HL-60 (cell line): ENCODE measurements around the gene KRTAP5-4.

Experiments
- DNase-seq, 2 experiments: peaks; one replicate each; pipeline ENCODE4 v3.0.0-alpha.2; 2010 to 2020; ENCODE audit warnings: low read depth in 1 of 2, low spot score in 1 of 2
- H3K27ac ChIP-seq: fragments of 250-450 bp; sonication (Bioruptor Pico); replicated peaks from 2 replicates; pipeline ENCODE4 v1.5.1; 2020; ENCODE audit warnings: mild to moderate bottlenecking, moderate library complexity
- H3K27me3 ChIP-seq: fragments of 250-450 bp; sonication (Bioruptor Pico); 2 replicates; pipeline ENCODE4 v1.5.1; 2021; ENCODE audit warnings: mild to moderate bottlenecking, moderate library complexity; ENCODE audit not compliant: insufficient read depth, poor library complexity, severe bottlenecking
- H3K4me3 ChIP-seq: replicated peaks from 2 replicates; pipeline ENCODE4 v1.5.1; 2011; ENCODE audit warnings: mild to moderate bottlenecking, control low read depth, low read length; ENCODE audit not compliant: insufficient read depth
- CTCF ChIP-seq: IDR thresholded peaks from one replicate; pipeline ENCODE4 v1.5.1; 2011; ENCODE audit warnings: low read length, control low read depth, inconsistent platforms; ENCODE audit not compliant: insufficient read depth
- GABPA ChIP-seq: IDR thresholded peaks from 2 replicates; pipeline ENCODE4 v1.6.1; 2012; ENCODE audit warnings: low read depth
- POLR2AphosphoS5 ChIP-seq: IDR thresholded peaks from 2 replicates; pipeline ENCODE4 v1.6.1; 2012; ENCODE audit warnings: low read depth
- REST ChIP-seq: IDR thresholded peaks from 2 replicates; pipeline ENCODE4 v1.6.1; 2012; ENCODE audit warnings: low read depth; ENCODE audit not compliant: insufficient replicate concordance
- SPI1 ChIP-seq: IDR thresholded peaks from 2 replicates; pipeline ENCODE4 v1.6.1; 2012; ENCODE audit warnings: low read depth, mild to moderate bottlenecking, borderline replicate concordance

KRTAP5-4 gene

GRCh38 chr11:1655168-1656060 is 33.5 kb upstream of the KRTAP5-4 start:
- H3K4me3 ChIP-seq = no peak overlapping the region
- H3K27ac ChIP-seq = no peak overlapping the region
- no peak for TF ChIP-seq POLR2AphosphoS5
- TF ChIP-seq SPI1 = no peak
- no peak for TF ChIP-seq REST
- no peak for TF ChIP-seq CTCF
- TF ChIP-seq GABPA = no peak
- peaks cover 41% of the 10 kb centered on the region for H3K27me3 ChIP-seq
- DNase-seq = no peak

- TF ChIP-seq CTCF (no peak), GABPA (no peak), SPI1 (no peak), REST (no peak), POLR2AphosphoS5 (no peak)
- DNase-seq = no peak
- H3K27me3 ChIP-seq = peaks cover 33% of the 10 kb centered on the region
- H3K27ac ChIP-seq = no peak overlapping the region
- H3K4me3 ChIP-seq = no peak overlapping the region
These were observed 32.6 kb upstream of the KRTAP5-4 start for GRCh38 chr11:1654388-1655167.

- Histone ChIP-seq H3K27me3 (peaks cover 27% of the 10 kb centered on the region), H3K27ac (no peak overlapping the region), H3K4me3 (no peak overlapping the region)
- no peak for DNase-seq
- TF ChIP-seq POLR2AphosphoS5 (no peak), GABPA (no peak), CTCF (no peak), SPI1 (no peak), REST (no peak)
These were observed 31.8 kb upstream of the KRTAP5-4 start for GRCh38 chr11:1653541-1654387.
